HEK293 (cell line): Measurements from ENCODE around the gene AMY2B.

Experiments used
- KLF16 ChIP-seq: fragments of 450-650 bp; formaldehyde crosslinking; IDR thresholded peaks from 2 replicates; pipeline ENCODE4 v1.5.1; 2017; ENCODE audit warnings: missing biosample characterization, missing genetic modification characterization
- OSR2 ChIP-seq: fragments of 450-650 bp; formaldehyde crosslinking; IDR thresholded peaks from 2 replicates; pipeline ENCODE4 v1.5.1; 2016; ENCODE audit warnings: missing biosample characterization, missing genetic modification characterization
- PRDM4 ChIP-seq: fragments of 450-650 bp; formaldehyde crosslinking; IDR thresholded peaks from 2 replicates; pipeline ENCODE4 v1.5.1; 2017; ENCODE audit warnings: missing biosample characterization, missing genetic modification characterization
- REST ChIP-seq: fragments of 450-650 bp; formaldehyde crosslinking; IDR thresholded peaks from 2 replicates; pipeline ENCODE4 v1.5.1; 2016; ENCODE audit warnings: missing biosample characterization, missing genetic modification characterization
- SP2 ChIP-seq: fragments of 450-650 bp; formaldehyde crosslinking; IDR thresholded peaks from 2 replicates; pipeline ENCODE4 v1.5.1; 2016; ENCODE audit warnings: missing biosample characterization, missing genetic modification characterization
- SP3 ChIP-seq: fragments of 450-650 bp; formaldehyde crosslinking; IDR thresholded peaks from 2 replicates; pipeline ENCODE4 v1.5.1; 2016; ENCODE audit warnings: missing biosample characterization, missing genetic modification characterization
- SP7 ChIP-seq: fragments of 450-650 bp; formaldehyde crosslinking; IDR thresholded peaks from 2 replicates; pipeline ENCODE4 v1.5.1; 2016; ENCODE audit warnings: missing biosample characterization, missing genetic modification characterization
- ZBTB20 ChIP-seq: fragments of 450-650 bp; formaldehyde crosslinking; IDR thresholded peaks from 2 replicates; pipeline ENCODE4 v1.5.1; 2016; ENCODE audit warnings: missing biosample characterization, missing genetic modification characterization
- ZBTB48 ChIP-seq: fragments of 450-650 bp; formaldehyde crosslinking; IDR thresholded peaks from 2 replicates; pipeline ENCODE4 v1.5.1; 2016; ENCODE audit warnings: missing biosample characterization, missing genetic modification characterization
- ZFP37 ChIP-seq: fragments of 450-650 bp; formaldehyde crosslinking; IDR thresholded peaks from 2 replicates; pipeline ENCODE4 v1.5.1; 2016; ENCODE audit warnings: missing biosample characterization, missing genetic modification characterization
- ZNF2 ChIP-seq: fragments of 450-650 bp; formaldehyde crosslinking; IDR thresholded peaks from 2 replicates; pipeline ENCODE4 v1.5.1; 2016; ENCODE audit warnings: missing biosample characterization, missing genetic modification characterization
- ZNF391 ChIP-seq: fragments of 450-650 bp; formaldehyde crosslinking; IDR thresholded peaks from 2 replicates; pipeline ENCODE4 v1.5.1; 2016; ENCODE audit warnings: low read depth, missing biosample characterization, missing genetic modification characterization, borderline replicate concordance
- ZNF394 ChIP-seq: fragments of 450-650 bp; formaldehyde crosslinking; IDR thresholded peaks from 2 replicates; pipeline ENCODE4 v1.5.1; 2016; ENCODE audit warnings: missing biosample characterization, missing genetic modification characterization, mild to moderate bottlenecking, moderate library complexity, borderline replicate concordance
- ZNF600 ChIP-seq: fragments of 450-650 bp; formaldehyde crosslinking; IDR thresholded peaks from 2 replicates; pipeline ENCODE4 v1.5.1; 2016; ENCODE audit warnings: missing biosample characterization, missing genetic modification characterization
- ZNF629 ChIP-seq: fragments of 450-650 bp; formaldehyde crosslinking; IDR thresholded peaks from 2 replicates; pipeline ENCODE4 v1.5.1; 2017; ENCODE audit warnings: missing biosample characterization, missing genetic modification characterization
- ZNF677 ChIP-seq: fragments of 450-650 bp; IDR thresholded peaks from 2 replicates; pipeline ENCODE4 v1.5.0; 2018; ENCODE audit warnings: missing biosample characterization, mild to moderate bottlenecking, missing genetic modification characterization, moderate library complexity
- ZNF76 ChIP-seq: fragments of 450-650 bp; formaldehyde crosslinking; IDR thresholded peaks from 2 replicates; pipeline ENCODE4; 2016; ENCODE audit warnings: low read depth, missing biosample characterization, missing genetic modification characterization, borderline replicate concordance
- ZNF791 ChIP-seq: fragments of 450-650 bp; formaldehyde crosslinking; IDR thresholded peaks from 2 replicates; pipeline ENCODE4 v1.5.1; 2016; ENCODE audit warnings: missing biosample characterization, missing genetic modification characterization
- ZXDB ChIP-seq: fragments of 450-650 bp; formaldehyde crosslinking; IDR thresholded peaks from 2 replicates; pipeline ENCODE4 v1.5.1; 2016; ENCODE audit warnings: missing biosample characterization, missing genetic modification characterization
- TF ChIP-seq, protein P1 (sequence below): fragments of 450-650 bp; formaldehyde crosslinking; IDR thresholded peaks from 2 replicates; pipeline ENCODE4 v1.5.1; 2016; ENCODE audit warnings: missing biosample characterization, missing genetic modification characterization
- TF ChIP-seq, protein P2 (sequence below): fragments of 450-650 bp; formaldehyde crosslinking; IDR thresholded peaks from 2 replicates; pipeline ENCODE4 v1.5.1; 2016; ENCODE audit warnings: missing biosample characterization, missing genetic modification characterization
- TF ChIP-seq, protein P3 (sequence below): fragments of 450-650 bp; formaldehyde crosslinking; IDR thresholded peaks from 2 replicates; pipeline ENCODE4 v1.5.1; 2017; ENCODE audit warnings: missing biosample characterization, missing genetic modification characterization
- TF ChIP-seq, protein P4 (sequence below): fragments of 450-650 bp; formaldehyde crosslinking; IDR thresholded peaks from 2 replicates; pipeline ENCODE4 v1.5.1; 2016; ENCODE audit warnings: missing biosample characterization, missing genetic modification characterization

AMY2B gene

GRCh38 chr1:103525607-103526507, 45.5 kb upstream of the AMY2B start, which contains the start of gene RNPC3 (continued):
- TF ChIP-seq, protein P1, sequence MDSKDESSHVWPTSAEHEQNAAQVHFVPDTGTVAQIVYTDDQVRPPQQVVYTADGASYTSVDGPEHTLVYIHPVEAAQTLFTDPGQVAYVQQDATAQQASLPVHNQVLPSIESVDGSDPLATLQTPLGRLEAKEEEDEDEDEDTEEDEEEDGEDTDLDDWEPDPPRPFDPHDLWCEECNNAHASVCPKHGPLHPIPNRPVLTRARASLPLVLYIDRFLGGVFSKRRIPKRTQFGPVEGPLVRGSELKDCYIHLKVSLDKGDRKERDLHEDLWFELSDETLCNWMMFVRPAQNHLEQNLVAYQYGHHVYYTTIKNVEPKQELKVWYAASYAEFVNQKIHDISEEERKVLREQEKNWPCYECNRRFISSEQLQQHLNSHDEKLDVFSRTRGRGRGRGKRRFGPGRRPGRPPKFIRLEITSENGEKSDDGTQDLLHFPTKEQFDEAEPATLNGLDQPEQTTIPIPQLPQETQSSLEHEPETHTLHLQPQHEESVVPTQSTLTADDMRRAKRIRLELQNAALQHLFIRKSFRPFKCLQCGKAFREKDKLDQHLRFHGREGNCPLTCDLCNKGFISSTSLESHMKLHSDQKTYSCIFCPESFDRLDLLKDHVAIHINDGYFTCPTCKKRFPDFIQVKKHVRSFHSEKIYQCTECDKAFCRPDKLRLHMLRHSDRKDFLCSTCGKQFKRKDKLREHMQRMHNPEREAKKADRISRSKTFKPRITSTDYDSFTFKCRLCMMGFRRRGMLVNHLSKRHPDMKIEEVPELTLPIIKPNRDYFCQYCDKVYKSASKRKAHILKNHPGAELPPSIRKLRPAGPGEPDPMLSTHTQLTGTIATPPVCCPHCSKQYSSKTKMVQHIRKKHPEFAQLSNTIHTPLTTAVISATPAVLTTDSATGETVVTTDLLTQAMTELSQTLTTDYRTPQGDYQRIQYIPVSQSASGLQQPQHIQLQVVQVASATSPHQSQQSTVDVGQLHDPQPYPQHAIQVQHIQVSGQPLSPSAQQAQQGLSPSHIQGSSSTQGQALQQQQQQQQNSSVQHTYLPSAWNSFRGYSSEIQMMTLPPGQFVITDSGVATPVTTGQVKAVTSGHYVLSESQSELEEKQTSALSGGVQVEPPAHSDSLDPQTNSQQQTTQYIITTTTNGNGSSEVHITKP (tag by site-specific recombination), result peak; percentile 78
- TF ChIP-seq ZNF391 (no peak; the same call in 1 of the 2 replicates), ZNF677 (tag by site-specific recombination) (no peak), ZNF791 (tag by site-specific recombination) (no peak), SP3 (tag by site-specific recombination) (peak; percentile 40), PRDM4 (tag by site-specific recombination) (no peak), OSR2 (tag by site-specific recombination) (no peak), ZBTB20 (tag by site-specific recombination) (peak; percentile 49; the same call in 1 of the 2 replicates), ZNF2 (tag by site-specific recombination) (peak; percentile 44; the same call in 1 of the 2 replicates), ZNF629 (tag by site-specific recombination) (0 out of 2 replicates have a peak, but pooled peaks have one; percentile 8), KLF16 (tag by site-specific recombination) (peak; percentile 70), ZNF394 (0 out of 2 replicates have a peak, but pooled peaks have one; percentile 34), SP7 (tag by site-specific recombination) (peak; percentile 38; the same call in 1 of the 2 replicates), SP2 (peak; percentile 42), ZBTB48 (no peak), ZXDB (tag by site-specific recombination) (peak; percentile 78), REST (tag by site-specific recombination) (peak; percentile 29; the same call in 1 of the 2 replicates), ZNF76 (tag by site-specific recombination) (peak; percentile 87), ZFP37 (tag by site-specific recombination) (0 out of 2 replicates have a peak, but pooled peaks have one; percentile 26), ZNF600 (tag by site-specific recombination) (peak; percentile 44; the same call in 1 of the 2 replicates)
- TF ChIP-seq, protein P2, sequence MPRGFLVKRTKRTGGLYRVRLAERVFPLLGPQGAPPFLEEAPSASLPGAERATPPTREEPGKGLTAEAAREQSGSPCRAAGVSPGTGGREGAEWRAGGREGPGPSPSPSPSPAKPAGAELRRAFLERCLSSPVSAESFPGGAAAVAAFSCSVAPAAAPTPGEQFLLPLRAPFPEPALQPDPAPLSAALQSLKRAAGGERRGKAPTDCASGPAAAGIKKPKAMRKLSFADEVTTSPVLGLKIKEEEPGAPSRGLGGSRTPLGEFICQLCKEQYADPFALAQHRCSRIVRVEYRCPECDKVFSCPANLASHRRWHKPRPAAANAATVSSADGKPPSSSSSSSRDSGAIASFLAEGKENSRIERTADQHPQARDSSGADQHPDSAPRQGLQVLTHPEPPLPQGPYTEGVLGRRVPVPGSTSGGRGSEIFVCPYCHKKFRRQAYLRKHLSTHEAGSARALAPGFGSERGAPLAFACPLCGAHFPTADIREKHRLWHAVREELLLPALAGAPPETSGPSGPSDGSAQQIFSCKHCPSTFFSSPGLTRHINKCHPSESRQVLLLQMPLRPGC (tag by site-specific recombination), result peak; percentile 59; the same call in 1 of the 2 replicates
- TF ChIP-seq, protein P3, sequence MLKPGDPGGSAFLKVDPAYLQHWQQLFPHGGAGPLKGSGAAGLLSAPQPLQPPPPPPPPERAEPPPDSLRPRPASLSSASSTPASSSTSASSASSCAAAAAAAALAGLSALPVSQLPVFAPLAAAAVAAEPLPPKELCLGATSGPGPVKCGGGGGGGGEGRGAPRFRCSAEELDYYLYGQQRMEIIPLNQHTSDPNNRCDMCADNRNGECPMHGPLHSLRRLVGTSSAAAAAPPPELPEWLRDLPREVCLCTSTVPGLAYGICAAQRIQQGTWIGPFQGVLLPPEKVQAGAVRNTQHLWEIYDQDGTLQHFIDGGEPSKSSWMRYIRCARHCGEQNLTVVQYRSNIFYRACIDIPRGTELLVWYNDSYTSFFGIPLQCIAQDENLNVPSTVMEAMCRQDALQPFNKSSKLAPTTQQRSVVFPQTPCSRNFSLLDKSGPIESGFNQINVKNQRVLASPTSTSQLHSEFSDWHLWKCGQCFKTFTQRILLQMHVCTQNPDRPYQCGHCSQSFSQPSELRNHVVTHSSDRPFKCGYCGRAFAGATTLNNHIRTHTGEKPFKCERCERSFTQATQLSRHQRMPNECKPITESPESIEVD, result no peak
- TF ChIP-seq, protein P4, sequence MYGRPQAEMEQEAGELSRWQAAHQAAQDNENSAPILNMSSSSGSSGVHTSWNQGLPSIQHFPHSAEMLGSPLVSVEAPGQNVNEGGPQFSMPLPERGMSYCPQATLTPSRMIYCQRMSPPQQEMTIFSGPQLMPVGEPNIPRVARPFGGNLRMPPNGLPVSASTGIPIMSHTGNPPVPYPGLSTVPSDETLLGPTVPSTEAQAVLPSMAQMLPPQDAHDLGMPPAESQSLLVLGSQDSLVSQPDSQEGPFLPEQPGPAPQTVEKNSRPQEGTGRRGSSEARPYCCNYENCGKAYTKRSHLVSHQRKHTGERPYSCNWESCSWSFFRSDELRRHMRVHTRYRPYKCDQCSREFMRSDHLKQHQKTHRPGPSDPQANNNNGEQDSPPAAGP (tag by site-specific recombination), result no peak
